ENCODE data around the gene KRT14. TPM values are rescaled to one million over a fixed set of nuclear protein-coding genes. Genes with fewer than 3 reads are reported as not detected.

KRT14 gene
- total and polyA plus RNA-seq, 2 of the 4 experiments (the other 2 are of a cell fraction), result not detected

DNA sequence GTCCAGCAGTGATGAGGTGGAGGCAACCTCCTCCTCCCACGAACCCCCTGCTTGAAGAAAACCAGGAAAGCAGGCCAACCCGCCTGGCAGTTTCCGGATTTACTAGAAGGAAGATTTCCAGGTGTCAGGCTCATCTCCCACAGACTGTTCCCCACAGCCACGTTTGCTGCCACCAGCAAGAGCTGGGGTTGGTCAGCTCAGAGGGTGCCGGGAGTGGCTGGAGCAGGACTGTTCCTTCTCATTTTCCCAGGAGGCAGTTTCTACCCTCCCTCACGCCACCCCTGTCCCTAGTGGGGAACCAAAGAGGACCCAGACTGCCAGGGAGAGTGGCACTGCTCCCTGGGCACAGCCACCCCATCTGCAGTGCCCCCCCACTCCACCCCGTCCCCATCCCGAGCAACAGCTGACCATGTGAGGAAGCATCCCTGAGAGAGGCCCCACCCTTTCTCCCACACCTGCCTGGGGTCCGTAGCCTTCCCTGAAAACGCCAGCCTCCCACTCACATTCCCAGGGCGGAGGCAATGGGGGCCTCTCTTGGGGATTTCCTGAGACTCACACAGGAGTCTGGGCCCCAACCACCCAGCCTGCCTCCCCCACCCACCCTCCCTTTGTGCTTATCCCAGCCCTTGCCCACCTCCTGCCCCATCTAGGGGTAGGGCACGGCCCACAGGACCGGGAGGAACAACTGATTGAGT, 31.8 kb upstream of the KRT14 start (continued):
- TF ChIP-seq RAD21 (IDR thresholded peaks at IDR 0.05; ENCODE audit: low read length) (no peak), POLR2A (IDR thresholded peaks at IDR 0.05; ENCODE audit: low read depth, low read length) (no peak), MXI1 (IDR thresholded peaks at IDR 0.05; ENCODE audit: borderline replicate concordance, low read depth, low read length) (no peak), CEBPB (IDR thresholded peaks at IDR 0.05; ENCODE audit: low read depth, low read length) (no peak), CHD1 (IDR thresholded peaks at IDR 0.05; ENCODE audit: low read depth, low read length) (no peak), NFE2L2 (IDR thresholded peaks at IDR 0.05; ENCODE audit: low read depth, low read length) (no peak)

DNA sequence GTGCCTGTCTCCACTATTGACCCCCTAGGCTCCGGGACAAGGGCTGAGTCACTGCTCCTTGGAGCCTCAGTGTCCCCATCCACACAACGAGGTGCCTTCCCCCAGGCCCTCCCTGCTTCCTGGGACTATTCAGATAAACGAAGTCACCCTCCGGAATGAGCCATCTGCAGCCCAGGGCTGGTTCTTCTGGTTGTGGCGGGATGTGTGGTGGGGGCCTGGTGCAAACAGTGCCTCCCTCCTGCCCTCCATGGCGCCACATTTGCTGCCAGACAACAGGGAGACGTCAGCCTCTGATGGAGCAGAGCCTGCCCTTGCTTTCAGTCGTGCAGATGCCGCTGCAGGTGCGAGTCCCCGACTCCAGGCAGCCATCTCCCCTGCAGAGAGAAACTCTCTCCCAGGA, 31.0 kb upstream of the KRT14 start:
- TF ChIP-seq SMC3 (IDR thresholded peaks at IDR 0.05; ENCODE audit: low read depth, low read length), result no peak
- no peak for TF ChIP-seq CHD1 (IDR thresholded peaks at IDR 0.05; ENCODE audit: low read depth, low read length)
- TF ChIP-seq BHLHE40 (IDR thresholded peaks at IDR 0.05; ENCODE audit: low read depth, low read length), result no peak
- TF ChIP-seq, protein P1, sequence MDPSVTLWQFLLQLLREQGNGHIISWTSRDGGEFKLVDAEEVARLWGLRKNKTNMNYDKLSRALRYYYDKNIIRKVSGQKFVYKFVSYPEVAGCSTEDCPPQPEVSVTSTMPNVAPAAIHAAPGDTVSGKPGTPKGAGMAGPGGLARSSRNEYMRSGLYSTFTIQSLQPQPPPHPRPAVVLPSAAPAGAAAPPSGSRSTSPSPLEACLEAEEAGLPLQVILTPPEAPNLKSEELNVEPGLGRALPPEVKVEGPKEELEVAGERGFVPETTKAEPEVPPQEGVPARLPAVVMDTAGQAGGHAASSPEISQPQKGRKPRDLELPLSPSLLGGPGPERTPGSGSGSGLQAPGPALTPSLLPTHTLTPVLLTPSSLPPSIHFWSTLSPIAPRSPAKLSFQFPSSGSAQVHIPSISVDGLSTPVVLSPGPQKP (IDR thresholded peaks at IDR 0.05; ENCODE audit: borderline replicate concordance, low read depth, low read length), result no peak
- H4K91ac ChIP-seq (ENCODE audit: insufficient read depth, low read depth, low read length), result no peak overlapping the region
- H3K79me1 ChIP-seq (ENCODE audit: low read depth in 1 of 2, low read length in 2 of 2), result no peaks in the 10 kb centered on the region
- no peak overlapping the region for H2BK120ac ChIP-seq (ENCODE audit: low read depth, low read length)
- ChIA-PET POLR2A (ENCODE audit: unreplicated experiment) (no interaction called here), CTCF (no interaction called here)
- no peak overlapping the region for H3K9ac ChIP-seq (ENCODE audit: low read depth, low read length)
- no peaks in the 10 kb centered on the region for H3K4me1 ChIP-seq (ENCODE audit: control insufficient read depth, insufficient read depth, low read length)
- no peak overlapping the region for H3K23ac ChIP-seq (ENCODE audit: low read depth, low read length)
- no peak overlapping the region for H3K4ac ChIP-seq (ENCODE audit: low read depth, low read length)
- H3K9me3 ChIP-seq (ENCODE audit: control insufficient read depth, insufficient read depth, low read length), result no peaks in the 10 kb centered on the region
- no peak overlapping the region for H3K4me2 ChIP-seq (ENCODE audit: low read depth, low read length)
- no peak overlapping the region for H4K8ac ChIP-seq (ENCODE audit: low read depth in 2 of 2, low read length in 2 of 2)
- ATAC-seq (ENCODE audit: low read depth) (no peak), DNase-seq (no peak)
- BruUV-seq (replicated peaks), result no TSS peak
- H2BK20ac ChIP-seq (ENCODE audit: low read depth, low read length), result no peak overlapping the region
- H3K14ac ChIP-seq (replicated peaks; ENCODE audit: low read depth, low read length), result no peak overlapping the region
- H2BK15ac ChIP-seq (ENCODE audit: low read depth, low read length), result no peak overlapping the region
- 0% methylated on average over 1 of the region's 11 CpGs; no CpG with 5 or more reads in 1 of the 2 experiments for whole genome bisulfite sequencing, 2 experiments (ENCODE audit: extremely low coverage in 2 of 2, insufficient read length in 1 of 2)
- H3K56ac ChIP-seq (ENCODE audit: extremely low read depth, insufficient read depth, low read length), result no peak overlapping the region
- no peaks in the 10 kb centered on the region for H3K36me3 ChIP-seq (ENCODE audit: control insufficient read depth, insufficient read depth, low read length)
- H3K9me1 ChIP-seq (ENCODE audit: insufficient read depth, low read length), result no peaks in the 10 kb centered on the region
- no peak overlapping the region for H2AFZ ChIP-seq (replicated peaks; ENCODE audit: low read length, poor library complexity)
- in situ Hi-C loops (cut with MboI; ENCODE audit: low sequenced_read_pairs), result no loop called here
- H4K20me1 ChIP-seq (ENCODE audit: insufficient read depth, low read length), result no peaks in the 10 kb centered on the region
- H3K27ac ChIP-seq (ENCODE audit: insufficient read depth, low read length), result no peak overlapping the region
- no peak overlapping the region for H3K18ac ChIP-seq (ENCODE audit: low read depth, low read length)
- peaks cover 39% of the 10 kb centered on the region for H3K27me3 ChIP-seq (ENCODE audit: control insufficient read depth, insufficient read depth, low read length)
- H2BK5ac ChIP-seq (ENCODE audit: low read depth, low read length, poor library complexity, severe bottlenecking), result no peak overlapping the region
- dilution Hi-C loops (cut with HindIII; ENCODE audit: low sequenced_read_pairs, unreplicated experiment), result no loop called here
- no peak overlapping the region for H2AK9ac ChIP-seq (replicated peaks; ENCODE audit: low read depth, low read length, poor library complexity)
- H4K5ac ChIP-seq (ENCODE audit: low read depth, low read length), result no peak overlapping the region
- intact Hi-C loops (cut with micrococcal nuclease), result no loop called here
- H2AK5ac ChIP-seq (ENCODE audit: low read depth, low read length), result no peak overlapping the region
- no peak overlapping the region for H3K4me3 ChIP-seq (ENCODE audit: insufficient read depth, low read depth, low read length)

Data from IMR-90 (cell line).